Activated gamma-delta T cell (primary cell): ENCODE results near the gene FECH.

Experiments
- DNase-seq: peaks from one replicate; lab custom pipeline; 2025; lab: John Stamatoyannopoulos, UW

FECH gene

GRCh38 chr18:57581301-57581934 lies 5.1 kb downstream of the FECH start:
- DNase-seq, result no peak

DNA sequence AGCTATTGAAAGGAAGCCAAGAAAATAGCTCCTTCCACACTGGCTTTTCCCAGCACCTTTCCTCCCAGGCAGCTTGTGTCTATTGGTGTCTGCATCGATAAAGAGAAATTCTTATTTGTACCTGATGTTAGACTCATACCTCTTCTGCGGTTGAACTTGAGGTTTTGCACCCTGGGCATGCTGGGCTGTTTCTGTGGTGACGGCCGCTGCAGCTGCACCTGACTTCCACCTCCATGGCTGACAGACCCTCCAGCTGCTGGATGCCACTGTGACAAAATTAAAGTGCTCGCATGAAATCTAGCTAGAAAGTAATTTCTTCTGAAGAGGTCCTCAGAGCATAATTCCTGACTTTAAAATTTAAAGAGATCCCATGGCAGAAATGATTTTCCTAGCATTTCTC lies 6.6 kb downstream of the FECH start:
- DNase-seq, result no peak

- no peak for DNase-seq
Measured at GRCh38 chr18:57576316-57576715, 10.2 kb downstream of the FECH start.

GRCh38 chr18:57575542-57575941 lies 11.0 kb downstream of the FECH start:
- no peak for DNase-seq

GRCh38 chr18:57574866-57575265 lies 11.6 kb downstream of the FECH start:
- no peak for DNase-seq

DNA sequence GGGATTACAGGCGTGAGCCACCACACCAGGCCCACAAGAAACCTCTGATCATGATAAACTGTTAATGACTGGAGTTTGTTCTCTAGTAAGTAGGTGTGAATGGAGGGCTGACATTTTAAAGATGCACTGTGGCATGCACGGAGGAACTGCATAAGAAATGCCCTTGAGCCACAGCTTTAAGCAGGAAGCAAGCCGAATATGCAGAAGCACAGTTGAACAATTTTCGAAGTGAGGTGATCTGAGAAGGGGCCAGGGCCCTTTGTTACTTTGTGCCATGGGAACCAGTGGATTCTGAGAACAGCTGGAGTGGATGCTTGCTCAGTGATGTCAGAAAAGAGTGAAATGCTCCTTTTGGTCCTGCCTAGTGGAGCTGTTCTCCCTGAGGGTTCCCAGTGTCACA lies 16.3 kb downstream of the FECH start:
- DNase-seq, result no peak

DNA sequence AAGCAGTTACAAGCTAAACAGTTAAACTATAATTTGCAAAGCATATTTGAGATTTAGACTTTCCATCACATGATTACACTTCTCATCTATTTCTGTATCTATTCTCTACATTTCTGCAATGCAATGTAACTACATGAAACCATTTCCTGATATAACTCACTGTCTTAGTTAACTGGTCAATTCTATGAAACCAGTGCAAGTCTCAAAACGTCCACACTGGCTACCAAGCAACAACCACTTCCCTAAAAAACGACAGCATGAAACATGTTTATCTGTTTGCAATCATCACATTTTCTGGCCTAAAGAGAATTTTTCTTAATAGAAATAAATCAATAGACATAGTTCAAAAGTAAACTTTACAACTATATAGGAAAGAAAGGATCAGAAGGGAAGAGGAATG lies 17.4 kb downstream of the FECH start:
- no peak for DNase-seq

DNA sequence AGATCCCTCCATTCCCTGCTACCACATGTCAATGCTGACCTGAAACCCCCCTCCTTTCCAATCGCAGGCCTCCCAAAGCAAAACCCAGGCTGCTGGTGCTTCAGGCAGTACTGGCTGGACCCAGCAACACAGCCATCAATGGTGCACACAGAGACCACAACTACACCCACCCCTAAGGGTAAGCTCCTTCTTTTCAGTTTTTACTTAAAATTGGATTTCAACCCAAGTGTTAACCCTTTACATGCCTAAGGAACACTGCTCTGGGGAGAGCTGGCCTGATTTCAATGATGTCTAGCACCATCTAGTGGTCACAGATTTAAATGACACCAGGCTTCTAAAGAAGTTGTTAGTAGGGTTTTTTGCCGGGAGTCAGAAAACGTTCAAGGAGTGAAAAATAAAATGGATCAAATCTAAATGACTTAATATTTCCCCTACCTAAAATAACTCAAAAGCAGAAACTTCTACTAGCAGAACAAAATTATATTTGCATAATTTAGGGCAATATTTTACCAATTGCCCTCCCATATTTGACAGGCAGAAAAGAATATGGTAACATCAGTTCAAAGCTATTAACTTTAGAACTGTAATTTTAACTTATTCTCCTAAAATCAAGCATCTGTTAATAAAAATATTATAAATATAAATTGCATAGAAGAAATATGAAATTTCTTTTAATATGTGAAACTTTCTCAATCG lies 24.6 kb downstream of the FECH start:
- no peak for DNase-seq

DNA sequence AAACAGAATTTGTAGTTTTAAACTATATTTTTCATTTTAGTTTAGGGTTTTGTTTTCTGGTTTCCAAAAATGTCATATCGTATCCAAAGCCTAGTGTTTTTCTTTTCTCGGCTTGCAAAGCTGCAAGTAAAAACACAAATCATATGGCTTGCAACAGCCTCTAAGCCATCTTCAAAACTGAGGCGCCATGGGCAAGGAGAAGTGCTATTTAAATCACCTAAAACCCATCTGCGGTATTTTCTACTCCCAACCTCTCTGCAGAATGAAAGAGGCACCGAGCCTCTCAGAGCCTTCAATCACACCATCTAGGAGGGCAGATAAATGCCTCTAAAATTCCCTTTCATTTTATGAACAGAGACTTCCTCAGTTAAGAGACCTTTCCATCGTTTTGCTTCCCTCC lies 25.2 kb downstream of the FECH start:
- no peak for DNase-seq

- DNase-seq, result no peak
Measured at GRCh38 chr18:57559314-57559713, 27.2 kb downstream of the FECH start.

DNA sequence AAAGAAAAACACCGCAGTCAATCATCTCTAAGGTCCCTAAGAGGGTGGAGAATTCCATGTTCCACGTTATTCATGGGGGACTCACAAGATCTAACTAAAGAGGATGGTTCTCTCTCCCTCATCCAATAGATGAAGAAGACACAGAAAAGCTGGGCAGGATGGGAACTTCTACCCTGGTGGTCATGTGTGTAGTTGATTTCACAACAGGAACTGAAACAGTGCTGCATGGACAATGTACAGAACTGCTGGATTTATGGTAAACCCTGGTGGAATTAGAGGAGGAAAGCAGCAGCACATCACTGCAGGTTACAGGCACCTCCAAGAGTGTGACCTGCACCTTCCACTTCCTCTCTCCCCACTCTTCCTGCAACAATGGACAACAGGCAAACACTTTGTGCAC lies 31.4 kb downstream of the FECH start:
- no peak for DNase-seq

GRCh38 chr18:57550510-57550909 lies 36.0 kb downstream of the FECH start:
- DNase-seq, result no peak

- no peak for DNase-seq
Measured at GRCh38 chr18:57547260-57547659, 39.2 kb downstream of the FECH start.

- DNase-seq, result no peak
Measured at GRCh38 chr18:57544936-57545660, 41.4 kb downstream of the FECH start.

GRCh38 chr18:57543560-57543959 lies 42.9 kb downstream of the FECH start:
- DNase-seq, result no peak

- DNase-seq, result no peak
Measured at GRCh38 chr18:57542812-57543427, 43.6 kb downstream of the FECH start.

DNA sequence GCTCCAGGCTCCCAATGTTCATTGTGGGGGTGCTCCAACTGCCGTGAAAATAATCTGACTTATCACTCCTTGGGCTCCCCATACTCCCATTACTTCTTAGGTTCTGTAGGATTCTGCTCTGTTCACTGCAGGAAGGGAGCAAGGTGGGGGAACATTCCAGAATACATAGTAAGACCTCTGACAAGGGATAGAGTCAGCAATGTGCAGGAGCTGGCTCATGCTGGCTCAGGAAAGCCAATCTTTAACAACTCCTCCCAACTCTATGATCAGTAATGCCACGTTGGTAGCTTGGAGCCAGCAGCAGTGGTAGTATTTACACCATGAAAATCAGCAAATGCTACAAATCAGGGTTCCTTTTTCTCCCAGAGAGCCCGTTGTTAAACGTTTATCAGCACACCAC lies 44.4 kb downstream of the FECH start:
- no peak for DNase-seq

DNA sequence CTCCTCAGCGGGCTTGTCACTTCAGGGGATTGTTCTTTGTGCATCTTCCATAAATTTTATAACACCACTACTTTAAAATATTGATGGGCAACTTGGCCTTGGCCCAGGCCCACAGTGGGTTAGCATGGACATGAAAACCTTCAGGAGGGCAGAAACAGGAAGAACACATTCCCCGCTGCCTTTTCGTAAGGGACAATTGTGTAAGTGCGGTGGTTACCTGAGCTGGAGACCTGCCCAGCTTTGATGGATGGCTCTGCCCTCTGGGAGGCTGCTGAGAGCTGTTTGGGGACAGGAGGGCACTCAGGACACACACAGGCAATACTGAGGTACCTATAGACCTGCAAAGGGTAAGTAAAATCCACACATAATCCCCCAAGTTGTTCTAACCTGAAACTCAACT lies 46.8 kb downstream of the FECH start:
- no peak for DNase-seq

DNA sequence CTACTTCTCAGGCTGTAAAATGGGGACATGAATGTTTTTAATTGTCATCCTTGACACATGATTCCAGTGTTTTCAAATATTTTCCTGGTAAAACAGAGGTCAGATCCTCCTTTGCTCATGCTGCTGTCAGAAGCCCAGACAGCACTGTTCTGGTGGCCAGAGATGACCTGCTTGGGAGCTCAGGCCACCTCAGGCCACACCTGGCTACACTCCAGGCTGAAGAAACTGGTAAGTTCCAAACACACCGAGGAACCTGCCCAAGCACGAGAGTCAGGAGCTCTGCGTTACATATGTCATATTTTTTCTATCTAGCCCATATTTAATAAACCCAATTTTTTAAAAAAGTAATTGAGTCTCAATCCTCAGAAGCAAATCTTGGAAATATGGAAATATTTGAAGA lies 47.9 kb downstream of the FECH start:
- DNase-seq, result no peak

GRCh38 chr18:57534511-57534909 lies 52.0 kb downstream of the FECH start:
- no peak for DNase-seq

- DNase-seq, result no peak
Measured at GRCh38 chr18:57533868-57534510, 52.5 kb downstream of the FECH start.
